GM12878 (cell line): ENCODE data around the gene FAHD1. TPM values are rescaled to one million over a fixed set of nuclear protein-coding genes. Genes with fewer than 3 reads are reported as not detected.

Experiments used
- ATAC-seq: fragments of 200-7000 bp; cut with Tn5 transposase; 3 replicates; pipeline ENCODE4 v1.9.1; 2020; ENCODE audit warnings: mild to moderate bottlenecking, moderate library complexity
- BruUV-seq: library from RNA; stranded (reverse); fragments of 400-500 nt; replicated peaks from 2 replicates; lab custom pipeline; 2021; lab: Mats Ljungman, UMichigan
- CTCF ChIA-PET: fragments of 300-600 bp; sonication (Branson Sonifier 250); formaldehyde crosslinking; extraction: SDS; loops from one replicate; lab custom pipeline; 2021; ENCODE audit warnings: inconsistent platforms; lab: Yijun Ruan, JAX
- POLR2A ChIA-PET: fragments of 350-600 bp; formaldehyde crosslinking; extraction: SDS; loops from one replicate; lab custom pipeline; 2021; ENCODE audit warnings: inconsistent platforms; lab: Charles Lee
- RAD21 ChIA-PET: fragments of 300-600 bp; sonication (Branson Sonifier 250); formaldehyde crosslinking; loops from one replicate; lab custom pipeline; 2023; ENCODE audit warnings: antibody characterized with exemption; ENCODE audit not compliant: unreplicated experiment; lab: Charles Lee
- SMC1A ChIA-PET: fragments of 300-600 bp; sonication (Branson Sonifier 250); formaldehyde crosslinking; loops from one replicate; lab custom pipeline; 2023; ENCODE audit not compliant: unreplicated experiment, uncharacterized antibody; lab: Charles Lee
- DNase-seq: peaks from one replicate; pipeline ENCODE4 v3.0.0-alpha.2; 2011; ENCODE audit warnings: low read depth, low spot score
- FAIRE-seq: peaks from 3 replicates; lab custom pipeline; 2011; peaks lifted over from hg19 to GRCh38; lab: Jason Lieb, UNC
- H2AFZ ChIP-seq: 2 replicates; pipeline ENCODE4 v1.6.0; 2011; ENCODE audit warnings: low read depth, low read length, control low read depth; ENCODE audit not compliant: control insufficient read depth
- H3K27ac ChIP-seq: 2 replicates; pipeline ENCODE4 v1.5.1; 2011; ENCODE audit warnings: control low read depth; ENCODE audit not compliant: control insufficient read depth, insufficient read depth
- H3K27me3 ChIP-seq, 2 experiments: replicated peaks in 1 of 2; 2 replicates each; pipeline versions ENCODE4 v1.6.0 to v1.6.1; 2011; ENCODE audit warnings: low read length in 1 of 2; ENCODE audit not compliant: control insufficient read depth in 2 of 2, insufficient read depth in 2 of 2
- H3K36me3 ChIP-seq, 2 experiments: 2 replicates each; pipeline ENCODE4 v1.5.1; 2011; ENCODE audit warnings: low read length in 1 of 2; ENCODE audit not compliant: control insufficient read depth in 2 of 2, insufficient read depth in 2 of 2
- H3K4me1 ChIP-seq: 2 replicates; pipeline ENCODE4 v1.6.1; 2011; ENCODE audit warnings: mild to moderate bottlenecking, low read length, moderate library complexity, mixed read lengths; ENCODE audit not compliant: control insufficient read depth, insufficient read depth
- H3K4me2 ChIP-seq: 2 replicates; pipeline ENCODE4 v1.6.0; 2011; ENCODE audit warnings: control low read depth; ENCODE audit not compliant: control insufficient read depth, insufficient read depth
- H3K4me3 ChIP-seq: fragments of 200-600 bp; sonication (generic); 2 replicates; pipeline ENCODE4 v1.5.1; 2016
- H3K79me2 ChIP-seq: 2 replicates; pipeline ENCODE4 v1.6.0; 2011; ENCODE audit warnings: low read length; ENCODE audit not compliant: control insufficient read depth, insufficient read depth
- H3K9ac ChIP-seq: 2 replicates; pipeline ENCODE4 v1.8.0; 2011; ENCODE audit warnings: low read length, control low read depth, mixed read lengths; ENCODE audit not compliant: control insufficient read depth, insufficient read depth
- H3K9me3 ChIP-seq: replicated peaks from 3 replicates; pipeline ENCODE4 v1.5.1; 2011; ENCODE audit warnings: mild to moderate bottlenecking, low read length; ENCODE audit not compliant: control insufficient read depth, insufficient read depth
- H4K20me1 ChIP-seq: 2 replicates; pipeline ENCODE4 v1.6.0; 2011; ENCODE audit not compliant: control insufficient read depth, insufficient read depth
- ASH2L ChIP-seq: fragments of 300-600, 200-600 bp; sonication (generic); IDR thresholded peaks from 2 replicates; pipeline ENCODE4 v1.6.1; 2017; ENCODE audit warnings: low read depth, mild to moderate bottlenecking, borderline replicate concordance
- EED ChIP-seq: sonication (generic); IDR thresholded peaks from 2 replicates; pipeline ENCODE4 v1.6.1; 2016; ENCODE audit warnings: antibody characterized with exemption, low read depth
- HDAC2 ChIP-seq: fragments of 200-600 bp; sonication (generic); IDR thresholded peaks from 2 replicates; pipeline ENCODE4 v1.6.1; 2017
- JUNB ChIP-seq: IDR thresholded peaks from 2 replicates; pipeline ENCODE4 v1.6.1; 2016; ENCODE audit warnings: antibody characterized with exemption, mild to moderate bottlenecking
- MEF2B ChIP-seq: fragments of 450-650 bp; IDR thresholded peaks from 2 replicates; pipeline ENCODE4 v1.6.1; 2018; ENCODE audit warnings: mild to moderate bottlenecking, moderate library complexity; ENCODE audit not compliant: partially characterized antibody, poor library complexity, severe bottlenecking
- POLR2AphosphoS5 ChIP-seq: IDR thresholded peaks from 2 replicates; pipeline ENCODE4 v1.6.1; 2011; ENCODE audit warnings: mild to moderate bottlenecking, low read length, inconsistent platforms
- RELA ChIP-seq: fragments of 450-650 bp; IDR thresholded peaks from 2 replicates; pipeline ENCODE4 v1.8.0; 2014; ENCODE audit warnings: borderline replicate concordance; ENCODE audit not compliant: partially characterized antibody
- SKIL ChIP-seq: fragments of 450-650 bp; IDR thresholded peaks from 2 replicates; pipeline ENCODE4 v1.6.1; 2017; ENCODE audit warnings: mild to moderate bottlenecking, low read depth, inconsistent platforms; ENCODE audit not compliant: poor library complexity, severe bottlenecking
- SMAD1 ChIP-seq: fragments of 450-650 bp; IDR thresholded peaks from 2 replicates; pipeline ENCODE4 v1.6.1; 2018; ENCODE audit warnings: mild to moderate bottlenecking, low read depth; ENCODE audit not compliant: partially characterized antibody
- ZNF384 ChIP-seq: IDR thresholded peaks from 2 replicates; pipeline ENCODE4 v1.6.1; 2012; ENCODE audit warnings: low read depth, mild to moderate bottlenecking, low read length, improper control_type of control experiment, borderline replicate concordance
- WGBS: methylation state at CpG from one replicate; pipeline ENCODE4 v1.1.6; 2016; ENCODE audit warnings: low lambda C conversion rate; ENCODE audit not compliant: insufficient replicate concordance, insufficient coverage; ENCODE audit errors: missing lambda C conversion rate; 5-methylcytosine and 5-hydroxymethylcytosine counted together
- in situ Hi-C: fragments of 300-500 bp; cut with MboI; formaldehyde crosslinking; loops from 9 replicates; pipeline ENCODE4 v1.14.3; 2018; ENCODE audit warnings: mixed read lengths
- intact Hi-C: fragments of 100-400 bp; cut with micrococcal nuclease; formaldehyde crosslinking; loops from one replicate; pipeline ENCODE4 v1.14.2; 2022; ENCODE audit not compliant: unreplicated experiment
- polyA plus RNA-seq, 11 experiments: library from polyadenylated mRNA; depleted of rRNA in 4 of 11; unstranded in 6 of 11; stranded (reverse) in 5 of 11; fragments of >200 nt; fragmentation: Nextera tagmentation in 4 of 11; fragmentation: Illumina TruSeq in 1 of 11; extraction: Ambion mirVana in 4 of 11; extraction: Trizol in 1 of 11; gene quantifications; 1 replicate in 1 of 11; 2 replicates in 10 of 11; pipeline versions ENCODE4 v1.2.1 to v1.2.3, GENCODE V29; 2011 to 2016; ENCODE audit warnings: inconsistent platforms in 2 of 11, missing spikeins in 2 of 11, low read depth in 1 of 11
- total RNA-seq, 4 experiments: library from RNA; depleted of rRNA in 3 of 4; stranded (reverse); fragments of >200 nt in 3 of 4; fragmentation: Illumina TruSeq in 1 of 4; extraction: Trizol in 1 of 4; gene quantifications; 2 replicates each; pipeline versions ENCODE4 v1.2.1 to v1.2.3, GENCODE V29; 2013 to 2021

Gene FAHD1
- total and polyA plus RNA-seq, 10 of the 15 experiments (the other 5 are each of a cell fraction or from before 2014, with no cell fraction given), result 4.3 to 43.0 (median 18.8) TPM

- H4K20me1 ChIP-seq, result no peaks in the 10 kb centered on the region
- FAIRE-seq (no peak), DNase-seq (no peak), ATAC-seq (no peak)
- H3K27me3 ChIP-seq, result no peaks in the 10 kb centered on the region
- H3K4me2 ChIP-seq, result no peak overlapping the region
- in situ Hi-C loops, result no loop called here
- no peaks in the 10 kb centered on the region; a peak in 2 of 4 replicates for H3K36me3 ChIP-seq
- RAD21 ChIA-PET, result no interaction called here
- H2AFZ ChIP-seq, result no peak overlapping the region
- no peaks in the 10 kb centered on the region for H3K9me3 ChIP-seq
- no peak overlapping the region for H3K27ac ChIP-seq
- BruUV-seq, result no TSS peak
- no peak overlapping the region for H3K9ac ChIP-seq
- POLR2A ChIA-PET, result interaction anchor here (0.5 kb wide), 1 partner anchor 21 kb away, joined by 10 read pairs; no protein-coding TSS in a partner anchor
- no peak overlapping the region for H3K4me3 ChIP-seq
- TF ChIP-seq JUNB (no peak), EED (no peak), HDAC2 (no peak), SKIL (no peak), RELA (no peak), SMAD1 (no peak), ZNF384 (no peak), MEF2B (no peak), ASH2L (no peak), POLR2AphosphoS5 (no peak)
- TF ChIP-seq, all 136 proteins: peak for 0
- ChIA-PET CTCF (no interaction called here), SMC1A (no interaction called here)
- Histone ChIP-seq H3K79me2 (no peaks in the 10 kb centered on the region), H3K4me1 (no peaks in the 10 kb centered on the region)
- WGBS, result 94% methylated on average over 38 of the region's 40 CpGs
- intact Hi-C loops, result no loop called here
These were observed 10.4 kb upstream of the FAHD1 start for GRCh38 chr16:1816396-1817275.
